ENCODE results near the gene CSRNP3. TPM values are rescaled to one million over a fixed set of nuclear protein-coding genes. Genes with fewer than 3 reads are reported as not detected.
A peak's percentile ranks its signal among the peaks of the same experiment; 100 is the strongest.

CSRNP3 gene
- total and polyA plus RNA-seq, 11 donors: 0.87 to 10.6 (median 4.4) TPM

DNA sequence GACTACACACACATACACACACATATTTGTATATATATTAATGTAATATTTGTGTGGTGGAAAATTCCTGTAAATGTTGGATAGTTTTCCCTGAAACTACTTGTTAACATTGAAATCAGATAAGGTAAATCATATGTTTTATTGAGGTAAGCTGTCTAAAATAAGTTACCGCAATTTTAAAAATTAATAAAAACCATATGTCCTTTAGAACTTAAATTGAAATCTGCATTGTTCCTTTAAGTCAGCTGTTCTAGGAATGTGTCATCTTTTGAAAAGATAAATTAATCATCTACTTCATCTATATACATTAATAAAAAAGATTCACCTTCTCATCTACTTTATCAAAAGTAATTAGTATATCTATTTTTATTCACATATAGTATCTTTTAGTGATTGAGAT is 102.0 kb downstream of the CSRNP3 start:
- DNase-seq (no peak), ATAC-seq (no peak)
- H3K4me3 ChIP-seq: no peak overlapping the region
- TF ChIP-seq, protein P1, sequence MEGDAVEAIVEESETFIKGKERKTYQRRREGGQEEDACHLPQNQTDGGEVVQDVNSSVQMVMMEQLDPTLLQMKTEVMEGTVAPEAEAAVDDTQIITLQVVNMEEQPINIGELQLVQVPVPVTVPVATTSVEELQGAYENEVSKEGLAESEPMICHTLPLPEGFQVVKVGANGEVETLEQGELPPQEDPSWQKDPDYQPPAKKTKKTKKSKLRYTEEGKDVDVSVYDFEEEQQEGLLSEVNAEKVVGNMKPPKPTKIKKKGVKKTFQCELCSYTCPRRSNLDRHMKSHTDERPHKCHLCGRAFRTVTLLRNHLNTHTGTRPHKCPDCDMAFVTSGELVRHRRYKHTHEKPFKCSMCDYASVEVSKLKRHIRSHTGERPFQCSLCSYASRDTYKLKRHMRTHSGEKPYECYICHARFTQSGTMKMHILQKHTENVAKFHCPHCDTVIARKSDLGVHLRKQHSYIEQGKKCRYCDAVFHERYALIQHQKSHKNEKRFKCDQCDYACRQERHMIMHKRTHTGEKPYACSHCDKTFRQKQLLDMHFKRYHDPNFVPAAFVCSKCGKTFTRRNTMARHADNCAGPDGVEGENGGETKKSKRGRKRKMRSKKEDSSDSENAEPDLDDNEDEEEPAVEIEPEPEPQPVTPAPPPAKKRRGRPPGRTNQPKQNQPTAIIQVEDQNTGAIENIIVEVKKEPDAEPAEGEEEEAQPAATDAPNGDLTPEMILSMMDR (IDR thresholded peaks at IDR 0.05): no peak
- TF ChIP-seq POLR2A (IDR thresholded peaks at IDR 0.05): no peak
- no peaks in the 10 kb centered on the region for H3K9me3 ChIP-seq
- intact Hi-C loops (cut with DNase I): loop anchor here in 2 of 10 donors (5.0 to 10.0 kb wide), 2 partner anchors 99 to 107 kb away; partner anchors contain the start of gene CSRNP3 (in 1 of the 2)
- 94 to 99% (median 96%) methylated on average over 1 of the region's 1 CpG for WGBS, 4 donors
- peaks cover 0 to 28% (median 5%) of the 10 kb centered on the region in 12 donors for H3K4me1 ChIP-seq
- no peaks in the 10 kb centered on the region for H3K36me3 ChIP-seq
- H3K27ac ChIP-seq: peak overlapping the region in 1 of 12 donors; percentile 37
- no peaks in the 10 kb centered on the region for H3K27me3 ChIP-seq

DNA sequence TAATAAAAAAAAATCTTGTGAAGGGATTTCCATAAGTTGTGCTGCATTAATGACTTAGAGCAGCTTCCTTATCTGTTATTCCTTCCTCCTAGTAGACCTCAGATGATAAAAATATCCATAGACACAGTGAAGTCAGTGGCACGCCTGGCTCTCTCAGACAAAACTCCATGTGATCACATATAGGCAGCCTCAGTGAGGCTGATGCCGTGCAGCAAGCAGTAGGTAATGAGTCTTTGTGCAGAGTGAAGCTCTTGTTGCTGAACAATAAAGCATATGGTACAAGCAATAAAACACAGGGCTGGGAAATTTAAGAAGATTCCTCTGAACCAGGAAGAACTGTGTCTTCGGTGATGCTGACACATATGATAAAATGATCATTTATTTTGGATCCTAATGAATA is 102.7 kb downstream of the CSRNP3 start:
- H3K4me3 ChIP-seq: peak overlapping the region in 5 of 12 donors; percentile 11 to 35 (median 13)
- 11 to 21% (median 16%) methylated on average over 3 of the region's 3 CpGs for WGBS, 4 donors
- intact Hi-C loops (cut with DNase I): loop anchor here in 2 of 10 donors (5.0 to 10.0 kb wide), 2 partner anchors 100 to 107 kb away; partner anchors contain the start of gene CSRNP3 (in 1 of the 2)

GRCh38 chr2:165573534-165574461 is 104.3 kb downstream of the CSRNP3 start:
- Histone ChIP-seq H3K27me3 (no peaks in the 10 kb centered on the region), H3K4me1 (peaks cover 0 to 30% (median 5%) of the 10 kb centered on the region in 12 donors), H3K4me3 (peak overlapping the region; percentile 3 to 58 (median 50)), H3K27ac (peak overlapping the region in 5 of 12 donors; percentile 5 to 38 (median 10)), H3K36me3 (no peaks in the 10 kb centered on the region), H3K9me3 (no peaks in the 10 kb centered on the region)
- 25 to 31% (median 27%) methylated on average over 17 of the region's 17 CpGs for WGBS, 4 donors
- TF ChIP-seq, protein P1 (IDR thresholded peaks at IDR 0.05): no peak
- TF ChIP-seq POLR2A (IDR thresholded peaks at IDR 0.05): no peak
- intact Hi-C loops (cut with DNase I): loop anchor here in 2 of 10 donors (5.0 to 10.0 kb wide), 2 partner anchors 101 to 109 kb away; partner anchors contain the start of gene CSRNP3 (in 1 of the 2)
- DNase-seq: peak; percentile 46 to 61 (median 54)
- ATAC-seq: peak; percentile 77 to 93 (median 92)

More for the DNA sequence above, 102.7 kb downstream of the CSRNP3 start:
- peak in 2 of 5 donors; percentile 26 to 35 for DNase-seq
- peaks cover 0 to 30% (median 5%) of the 10 kb centered on the region in 12 donors for H3K4me1 ChIP-seq
- no peaks in the 10 kb centered on the region for H3K27me3 ChIP-seq
- TF ChIP-seq POLR2A (IDR thresholded peaks at IDR 0.05): no peak
- TF ChIP-seq, protein P1 (IDR thresholded peaks at IDR 0.05): no peak
- H3K36me3 ChIP-seq: no peaks in the 10 kb centered on the region
- H3K9me3 ChIP-seq: no peaks in the 10 kb centered on the region
- peak in 3 of 4 donors; percentile 72 to 75 (median 72) for ATAC-seq
- H3K27ac ChIP-seq: peak overlapping the region in 5 of 12 donors; percentile 3 to 37 (median 7)

Data from heart left ventricle (tissue), 16 donors.